ENCODE results near the gene MYB. TPM values are rescaled to one million over a fixed set of nuclear protein-coding genes. Genes with fewer than 3 reads are reported as not detected.
A peak's percentile ranks its signal among the peaks of the same experiment; 100 is the strongest.
"Not testable (repeated sequence)": the region's sequence is repeated elsewhere in the genome, so short reads cannot be mapped to it uniquely, and the experiment has no call there.

Gene MYB
- total and polyA plus RNA-seq, 5 donors from 2014 or later = 1.4 to 17.4 (median 4.6) TPM

- Histone ChIP-seq H3K4me1 (ENCODE audit: control insufficient read depth, insufficient read depth, low read length, poor library complexity, severe bottlenecking) (peaks cover 10% of the 10 kb centered on the region), H3K36me3 (ENCODE audit: control insufficient read depth, insufficient read depth, low read length) (no peaks in the 10 kb centered on the region), H3K27me3 (ENCODE audit: control insufficient read depth, insufficient read depth, low read length) (no peaks in the 10 kb centered on the region), H3K4me3 (ENCODE audit: low read depth, low read length) (peak overlapping the region; percentile 67), H3K9me3 (ENCODE audit: control insufficient read depth in 2 of 2, low read length in 2 of 2) (no peaks in the 10 kb centered on the region), H3K27ac (ENCODE audit: insufficient read depth, low read length, poor library complexity, severe bottlenecking) (peak overlapping the region; percentile 53)
- no peaks in the 10 kb centered on the region for H3K36me3 Mint-ChIP-seq
- peak overlapping the region; percentile 13 to 95 (median 29) for H3K27ac Mint-ChIP-seq
- ATAC-seq (ENCODE audit: low read depth in 2 of 2) (peak; percentile 63), DNase-seq (peak in 2 of 3 donors; percentile 59 to 79)
- no peaks in the 10 kb centered on the region for H3K27me3 Mint-ChIP-seq
- H3K4me3 Mint-ChIP-seq = peak overlapping the region in 3 of 4 donors; percentile 51 to 58 (median 55)
- no peaks in the 10 kb centered on the region for H3K9me3 Mint-ChIP-seq
- peaks cover 12 to 54% (median 36%) of the 10 kb centered on the region in 4 donors for H3K4me1 Mint-ChIP-seq
Observed at GRCh38 chr6:135145063-135145800, 35.9 kb upstream of the MYB start.

GRCh38 chr6:135146162-135146934, 34.8 kb upstream of the MYB start:
- no peaks in the 10 kb centered on the region for H3K27me3 ChIP-seq (ENCODE audit: control insufficient read depth, insufficient read depth, low read length)
- no peaks in the 10 kb centered on the region for H3K36me3 Mint-ChIP-seq
- peaks cover 0 to 2% (median 0%) of the 10 kb centered on the region in 7 donors for H3K9me3 Mint-ChIP-seq
- H3K4me1 ChIP-seq (ENCODE audit: control insufficient read depth, insufficient read depth, low read length, poor library complexity, severe bottlenecking) = peaks cover 10% of the 10 kb centered on the region
- H3K27ac ChIP-seq (ENCODE audit: insufficient read depth, low read length, poor library complexity, severe bottlenecking) = no peak overlapping the region
- H3K4me1 Mint-ChIP-seq = peaks cover 12 to 49% (median 35%) of the 10 kb centered on the region in 4 donors
- peak overlapping the region; percentile 13 to 61 (median 37) for H3K27ac Mint-ChIP-seq
- ATAC-seq (ENCODE audit: low read depth in 2 of 2) = no peak
- no peak for DNase-seq
- H3K4me3 ChIP-seq (ENCODE audit: low read depth, low read length) = no peak overlapping the region
- H3K4me3 Mint-ChIP-seq = no peak overlapping the region
- no peaks in the 10 kb centered on the region for H3K36me3 ChIP-seq (ENCODE audit: control insufficient read depth, insufficient read depth, low read length)
- no peaks in the 10 kb centered on the region for H3K9me3 ChIP-seq (ENCODE audit: control insufficient read depth in 2 of 2, low read length in 2 of 2)
- H3K27me3 Mint-ChIP-seq = peaks cover 3% of the 10 kb centered on the region

- Histone ChIP-seq H3K27me3 (ENCODE audit: control insufficient read depth, insufficient read depth, low read length) (no peaks in the 10 kb centered on the region), H3K4me1 (ENCODE audit: control insufficient read depth, insufficient read depth, low read length, poor library complexity, severe bottlenecking) (peaks cover 10% of the 10 kb centered on the region), H3K4me3 (ENCODE audit: low read depth, low read length) (no peak overlapping the region), H3K36me3 (ENCODE audit: control insufficient read depth, insufficient read depth, low read length) (no peaks in the 10 kb centered on the region), H3K27ac (ENCODE audit: insufficient read depth, low read length, poor library complexity, severe bottlenecking) (no peak overlapping the region), H3K9me3 (ENCODE audit: control insufficient read depth in 2 of 2, low read length in 2 of 2) (no peaks in the 10 kb centered on the region)
- DNase-seq (peak in 1 of 3 donors; percentile 47), ATAC-seq (ENCODE audit: low read depth in 2 of 2) (no peak)
- Mint-ChIP-seq H3K4me3 (no peak overlapping the region), H3K4me1 (peaks cover 12 to 44% (median 33%) of the 10 kb centered on the region in 4 donors), H3K27me3 (peaks cover 4% of the 10 kb centered on the region), H3K36me3 (no peaks in the 10 kb centered on the region), H3K9me3 (peaks cover 0 to 2% (median 0%) of the 10 kb centered on the region in 7 donors), H3K27ac (peak overlapping the region; percentile 35 to 66 (median 62))
Observed at GRCh38 chr6:135147637-135148592, 33.2 kb upstream of the MYB start.

- DNase-seq (no peak), ATAC-seq (ENCODE audit: low read depth in 2 of 2) (peak in 1 of 2 donors; percentile 17)
- Mint-ChIP-seq H3K27me3 (peaks cover 4% of the 10 kb centered on the region), H3K36me3 (no peaks in the 10 kb centered on the region), H3K4me3 (no peak overlapping the region), H3K9me3 (peaks cover 0 to 3% (median 0%) of the 10 kb centered on the region in 7 donors), H3K27ac (no peak overlapping the region), H3K4me1 (peaks cover 12 to 44% (median 33%) of the 10 kb centered on the region in 4 donors)
- Histone ChIP-seq H3K36me3 (ENCODE audit: control insufficient read depth, insufficient read depth, low read length) (no peaks in the 10 kb centered on the region), H3K27ac (ENCODE audit: insufficient read depth, low read length, poor library complexity, severe bottlenecking) (no peak overlapping the region), H3K9me3 (ENCODE audit: control insufficient read depth in 2 of 2, low read length in 2 of 2) (no peaks in the 10 kb centered on the region), H3K4me3 (ENCODE audit: low read depth, low read length) (no peak overlapping the region), H3K27me3 (ENCODE audit: control insufficient read depth, insufficient read depth, low read length) (no peaks in the 10 kb centered on the region), H3K4me1 (ENCODE audit: control insufficient read depth, insufficient read depth, low read length, poor library complexity, severe bottlenecking) (peaks cover 10% of the 10 kb centered on the region)
Observed at GRCh38 chr6:135148889-135149288, 32.2 kb upstream of the MYB start.

GRCh38 chr6:135149376-135149775, 31.7 kb upstream of the MYB start:
- Histone ChIP-seq H3K4me1 (ENCODE audit: control insufficient read depth, insufficient read depth, low read length, poor library complexity, severe bottlenecking) (peaks cover 10% of the 10 kb centered on the region), H3K4me3 (ENCODE audit: low read depth, low read length) (no peak overlapping the region), H3K9me3 (ENCODE audit: control insufficient read depth in 2 of 2, low read length in 2 of 2) (no peaks in the 10 kb centered on the region), H3K36me3 (ENCODE audit: control insufficient read depth, insufficient read depth, low read length) (no peaks in the 10 kb centered on the region), H3K27ac (ENCODE audit: insufficient read depth, low read length, poor library complexity, severe bottlenecking) (no peak overlapping the region), H3K27me3 (ENCODE audit: control insufficient read depth, insufficient read depth, low read length) (no peaks in the 10 kb centered on the region)
- DNase-seq = no peak
- Mint-ChIP-seq H3K4me3 (peak overlapping the region in 1 of 4 donors; percentile 51), H3K36me3 (no peaks in the 10 kb centered on the region), H3K27ac (peak overlapping the region in 1 of 3 donors; percentile 15), H3K4me1 (peaks cover 12 to 44% (median 33%) of the 10 kb centered on the region in 4 donors), H3K27me3 (peaks cover 4% of the 10 kb centered on the region), H3K9me3 (peaks cover 0 to 3% (median 0%) of the 10 kb centered on the region in 7 donors)
- ATAC-seq (ENCODE audit: low read depth in 2 of 2) = no peak

GRCh38 chr6:135150481-135150880, 30.6 kb upstream of the MYB start:
- H3K27me3 ChIP-seq (ENCODE audit: control insufficient read depth, insufficient read depth, low read length); ATAC-seq (ENCODE audit: low read depth in 2 of 2); H3K27ac Mint-ChIP-seq; H3K36me3 Mint-ChIP-seq; H3K27me3 Mint-ChIP-seq; H3K9me3 ChIP-seq (ENCODE audit: control insufficient read depth in 2 of 2, low read length in 2 of 2); H3K4me3 ChIP-seq (ENCODE audit: low read depth, low read length); H3K4me1 ChIP-seq (ENCODE audit: control insufficient read depth, insufficient read depth, low read length, poor library complexity, severe bottlenecking); H3K9me3 Mint-ChIP-seq; DNase-seq; H3K27ac ChIP-seq (ENCODE audit: insufficient read depth, low read length, poor library complexity, severe bottlenecking); H3K36me3 ChIP-seq (ENCODE audit: control insufficient read depth, insufficient read depth, low read length): not testable (repeated sequence)
- Mint-ChIP-seq H3K4me3 (peak overlapping the region in 1 of 4 donors; percentile 11), H3K4me1 (peaks cover 4 to 36% (median 24%) of the 10 kb centered on the region in 4 donors)

GRCh38 chr6:135154125-135154524, 27.0 kb upstream of the MYB start:
- H3K36me3 ChIP-seq (ENCODE audit: control insufficient read depth, insufficient read depth, low read length); H3K4me3 Mint-ChIP-seq; H3K4me3 ChIP-seq (ENCODE audit: low read depth, low read length); H3K27me3 ChIP-seq (ENCODE audit: control insufficient read depth, insufficient read depth, low read length); H3K4me1 Mint-ChIP-seq; H3K27ac ChIP-seq (ENCODE audit: insufficient read depth, low read length, poor library complexity, severe bottlenecking); H3K36me3 Mint-ChIP-seq; H3K27ac Mint-ChIP-seq; ATAC-seq (ENCODE audit: low read depth in 2 of 2); H3K27me3 Mint-ChIP-seq; DNase-seq; H3K9me3 ChIP-seq (ENCODE audit: control insufficient read depth in 2 of 2, low read length in 2 of 2); H3K4me1 ChIP-seq (ENCODE audit: control insufficient read depth, insufficient read depth, low read length, poor library complexity, severe bottlenecking); H3K9me3 Mint-ChIP-seq: not testable (repeated sequence)

Data from CD4-positive, CD25-positive, alpha-beta regulatory T cell (primary cell).